Measurements from ENCODE around the gene KRCC1.

KRCC1 gene

DNA sequence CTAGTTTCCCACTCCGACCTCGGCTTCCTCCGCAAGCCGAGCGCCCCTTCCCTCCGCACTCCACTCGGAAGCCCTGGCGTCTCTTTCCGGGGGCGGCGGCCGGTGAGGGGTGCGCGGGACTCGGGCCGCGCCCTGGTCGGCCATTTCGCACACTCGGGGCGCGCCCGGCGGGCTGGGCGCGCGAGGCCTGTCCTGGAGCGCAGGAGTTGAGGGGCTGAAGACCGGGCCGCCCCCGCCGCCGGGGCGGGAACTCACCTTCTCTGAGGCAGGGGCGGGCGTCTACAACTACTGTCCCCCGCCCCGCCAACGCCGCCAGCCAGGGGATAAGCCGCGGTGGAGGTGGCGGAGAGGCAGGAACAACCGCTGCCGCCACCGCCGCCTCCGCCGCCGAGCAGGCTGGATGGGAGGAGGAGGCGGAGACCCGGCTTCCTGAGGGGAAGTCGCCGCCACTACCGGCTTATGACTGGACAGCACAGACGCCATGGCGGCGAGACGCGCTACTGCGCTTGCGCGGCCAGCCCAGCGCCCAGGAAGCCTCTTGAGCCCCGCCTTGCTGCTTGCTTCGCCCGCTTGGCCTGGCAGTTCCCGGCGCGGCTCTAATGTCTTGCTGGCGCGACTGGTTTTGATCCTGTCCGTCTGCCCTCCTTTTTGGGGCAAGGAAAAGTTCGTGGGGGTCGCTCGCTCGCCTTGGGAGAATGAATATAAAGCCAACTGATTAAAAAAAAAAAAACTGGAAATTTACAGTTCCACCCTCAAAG is at the start of gene KRCC1:
Gene KRCC1, minus strand, starts transcription at position 413 of the 758 bp plus-strand sequence. CDS start 27,220 bp downstream, outside the sequence.
- peak; percentile 96 for DNase-seq

DNA sequence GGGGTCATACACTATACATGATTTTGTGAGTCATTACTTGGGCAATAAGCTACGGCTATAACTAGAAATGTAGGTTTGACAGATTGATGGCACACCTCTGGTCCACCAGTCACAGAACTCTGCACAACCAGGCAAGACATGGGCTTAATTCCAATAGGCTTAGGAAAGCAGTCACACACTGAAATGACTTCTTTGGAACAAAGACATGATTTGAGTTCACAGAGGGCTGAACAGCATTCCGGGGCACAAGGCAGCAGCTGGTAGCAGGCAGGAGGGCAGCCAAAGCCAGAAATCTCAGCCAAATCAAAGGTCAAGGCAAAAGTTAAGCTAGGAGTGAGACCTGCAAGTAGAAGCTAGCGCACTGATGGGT is 44.9 kb upstream of the KRCC1 start:
- no peak for DNase-seq

DNA sequence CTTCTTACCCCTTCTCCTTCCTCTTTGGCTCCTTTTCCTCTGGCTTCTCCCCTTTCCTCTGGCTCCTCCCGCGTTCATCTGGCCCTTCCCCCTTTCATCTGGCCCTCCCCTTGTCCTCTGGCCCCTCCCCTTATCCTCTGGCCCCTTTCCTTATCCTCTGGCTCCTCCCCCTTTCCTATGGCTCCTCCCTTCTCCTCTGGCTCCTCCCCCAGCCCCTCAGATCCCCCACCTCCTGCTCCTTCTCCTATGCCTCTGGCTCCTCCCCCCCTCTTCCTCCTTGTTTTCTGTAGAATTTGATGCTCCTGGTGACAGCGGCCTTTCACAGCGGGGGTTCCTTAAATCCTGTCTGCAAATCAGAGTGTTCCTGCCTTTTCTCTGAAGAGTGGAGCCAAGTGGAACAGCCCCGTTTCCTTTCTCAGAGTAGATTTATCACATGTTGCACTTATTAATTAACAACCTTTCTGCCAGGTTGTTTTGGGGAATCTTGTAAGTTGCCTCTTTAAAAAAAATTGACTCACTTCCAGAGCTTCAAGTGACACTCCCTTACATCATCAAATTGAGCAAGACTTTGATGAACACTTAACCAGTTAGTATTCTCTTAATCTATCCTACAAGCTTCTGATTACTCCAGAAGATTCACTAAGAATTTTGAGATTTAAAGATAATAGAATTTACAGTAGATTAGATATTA is 44.4 kb upstream of the KRCC1 start:
- peak; percentile 13 for DNase-seq

- DNase-seq = no peak
These were observed 42.9 kb upstream of the KRCC1 start for GRCh38 chr2:88098558-88098900.

DNA sequence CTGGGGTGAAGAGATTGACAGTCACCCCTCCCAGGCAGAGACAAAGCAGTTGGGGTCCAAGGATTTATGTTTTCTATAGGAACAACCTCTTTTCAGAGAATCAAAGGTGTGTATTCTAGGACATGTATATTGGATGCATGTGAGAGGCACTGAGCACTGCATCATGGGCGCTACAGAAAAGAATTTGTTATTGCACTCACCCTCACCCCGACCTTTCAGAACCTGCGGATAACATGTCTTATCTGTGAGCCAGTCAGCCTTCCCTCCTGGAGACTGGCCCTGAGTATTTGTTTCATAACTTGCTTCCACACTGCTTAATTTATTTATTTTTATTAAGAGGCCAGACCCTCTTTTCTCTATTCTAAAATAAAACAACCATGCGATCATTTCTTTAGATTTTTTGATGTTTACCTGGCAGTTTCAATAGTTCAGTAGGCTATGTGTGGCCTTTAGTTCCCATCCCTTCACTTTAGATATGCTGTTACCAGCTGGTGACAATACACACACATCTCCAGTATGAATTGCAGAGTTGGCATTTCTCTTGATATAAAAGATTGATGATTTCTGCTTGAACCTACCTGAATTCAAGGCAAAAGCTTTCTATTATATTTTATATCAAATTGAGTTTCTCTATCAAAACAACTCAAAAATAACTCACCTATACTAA is 42.4 kb upstream of the KRCC1 start:
- no peak for DNase-seq

- no peak for DNase-seq
These were observed 41.6 kb upstream of the KRCC1 start for GRCh38 chr2:88097192-88097591.

GRCh38 chr2:88096708-88097107 is 41.1 kb upstream of the KRCC1 start:
- no peak for DNase-seq

DNA sequence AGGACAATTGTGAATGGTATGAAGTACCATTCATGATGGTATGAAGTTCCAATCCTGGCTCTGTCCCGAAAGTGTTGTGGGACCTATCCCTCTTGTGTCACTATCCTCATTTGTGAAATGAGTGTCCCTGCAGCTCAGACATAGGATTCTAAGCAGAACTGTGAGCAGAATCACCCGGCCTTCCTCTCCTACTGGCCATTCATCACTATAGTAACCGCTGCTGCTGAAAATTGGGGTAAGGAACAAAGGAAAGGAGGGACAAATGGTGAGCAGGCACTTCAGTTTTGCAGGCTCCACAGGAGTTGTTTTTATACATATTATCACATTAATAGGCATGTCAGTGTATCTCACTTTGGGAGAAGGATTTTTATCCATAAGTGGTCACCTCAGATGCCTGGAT is 39.4 kb upstream of the KRCC1 start:
- no peak for DNase-seq

DNA sequence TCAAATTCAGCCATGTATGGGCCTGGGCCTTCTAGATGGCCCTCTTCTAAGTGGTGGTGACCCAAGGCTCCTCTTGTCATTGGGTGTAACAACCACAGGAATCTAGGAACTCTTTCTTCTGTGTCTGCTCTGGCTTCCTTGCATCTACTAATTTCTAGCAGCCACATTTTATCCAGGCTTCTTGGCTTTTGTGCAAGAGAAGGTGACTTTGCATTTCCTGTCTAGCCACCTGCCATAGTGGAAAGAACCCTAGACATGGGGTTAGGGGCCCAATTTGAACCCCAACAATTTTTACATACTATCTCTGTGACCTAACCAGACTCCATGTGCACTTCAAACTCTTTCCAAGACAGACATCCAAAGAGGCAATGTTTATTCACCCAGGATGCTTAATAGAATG is 37.2 kb upstream of the KRCC1 start:
- no peak for DNase-seq

GRCh38 chr2:88091943-88092342 is 36.4 kb upstream of the KRCC1 start:
- DNase-seq = peak; percentile 41

GRCh38 chr2:88090446-88091283 is 35.1 kb upstream of the KRCC1 start:
- DNase-seq = no peak

- DNase-seq = no peak
These were observed 33.4 kb upstream of the KRCC1 start for GRCh38 chr2:88088999-88089398.

DNA sequence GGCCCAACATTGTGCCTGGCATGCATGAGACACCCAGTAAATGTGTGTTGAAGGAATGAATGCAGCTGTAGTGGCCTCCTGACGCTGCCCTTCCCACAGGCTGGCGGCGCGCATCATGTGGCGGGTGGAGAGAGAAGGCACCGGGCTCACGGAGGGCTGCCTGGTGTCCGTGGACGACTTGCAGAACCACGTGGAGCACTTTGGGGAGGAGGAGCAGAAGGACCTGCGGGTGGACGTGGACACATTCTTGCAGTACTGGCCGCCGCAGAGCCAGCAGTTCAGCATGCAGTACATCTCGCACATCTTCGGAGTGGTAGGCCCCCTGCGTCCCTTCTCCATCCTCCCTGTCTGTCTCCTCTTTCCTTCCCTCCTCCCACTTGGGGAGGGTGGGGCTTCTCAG is 32.2 kb upstream of the KRCC1 start:
- DNase-seq = no peak

DNA sequence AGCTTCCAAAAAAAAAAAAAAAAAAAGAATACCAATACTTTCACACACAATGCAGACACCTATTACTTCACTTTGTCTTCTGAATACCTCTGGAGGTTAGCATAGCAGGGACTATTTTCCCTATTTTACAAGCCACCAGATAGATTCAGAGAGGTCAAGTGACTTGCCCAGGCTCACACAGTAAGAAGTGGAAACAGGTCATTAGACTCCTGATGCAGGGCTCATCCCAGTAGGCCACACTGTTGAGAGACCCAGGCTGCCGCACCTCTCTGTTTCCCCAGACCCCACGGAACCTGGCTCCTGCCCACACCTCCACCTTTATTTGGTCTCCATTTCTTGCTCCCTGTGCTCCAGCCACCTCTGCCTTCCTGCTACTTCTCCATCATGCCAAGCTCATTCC is 31.5 kb upstream of the KRCC1 start:
- DNase-seq = no peak

DNA sequence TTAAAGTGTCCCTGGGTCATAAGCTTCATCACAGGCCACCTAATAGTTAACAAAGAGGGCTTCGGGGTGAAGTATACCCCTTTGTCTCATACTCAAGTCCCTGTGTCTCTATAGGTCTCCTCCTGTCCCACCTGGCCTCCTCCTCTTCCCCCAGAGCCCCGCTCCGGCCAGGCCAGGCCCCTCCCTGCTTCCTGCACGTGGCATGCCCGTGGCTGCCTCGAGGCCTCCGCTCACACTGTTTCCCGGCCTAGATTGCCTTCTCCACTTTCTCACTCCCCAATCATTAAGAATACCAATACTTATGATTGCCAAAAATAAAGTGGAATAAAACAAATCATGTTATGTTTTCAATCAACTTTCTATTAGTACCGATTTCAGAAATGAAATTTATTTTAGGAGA is 30.8 kb upstream of the KRCC1 start:
- no peak for DNase-seq

DNA sequence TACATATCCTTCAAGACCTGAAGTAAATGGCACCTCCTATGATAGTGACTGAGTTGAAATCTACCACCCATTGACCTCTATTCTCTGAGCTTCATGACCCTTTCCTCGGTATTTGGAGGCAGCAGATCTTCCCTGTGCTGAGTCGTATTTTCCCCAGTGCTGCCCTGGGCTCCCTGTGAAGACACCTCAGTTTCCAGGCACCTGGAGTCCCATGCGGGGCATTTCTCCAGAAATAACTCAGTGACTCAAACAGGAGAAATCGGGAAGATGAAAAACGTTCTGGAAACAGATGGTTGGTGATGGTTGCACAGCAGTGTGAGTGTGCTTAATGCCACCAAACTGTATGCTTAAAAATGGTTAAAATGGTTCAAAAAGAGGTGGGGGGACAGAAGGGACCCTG is 30.0 kb upstream of the KRCC1 start:
- DNase-seq = no peak

- DNase-seq = no peak
These were observed 29.5 kb upstream of the KRCC1 start for GRCh38 chr2:88085099-88085498.

GRCh38 chr2:88082781-88083180 is 27.2 kb upstream of the KRCC1 start:
- no peak for DNase-seq

- DNase-seq = no peak
These were observed 26.5 kb upstream of the KRCC1 start for GRCh38 chr2:88081924-88082608.

- DNase-seq = no peak
These were observed 25.0 kb upstream of the KRCC1 start for GRCh38 chr2:88080545-88080944.

- DNase-seq = no peak
These were observed 23.1 kb upstream of the KRCC1 start for GRCh38 chr2:88078643-88079172.

DNA sequence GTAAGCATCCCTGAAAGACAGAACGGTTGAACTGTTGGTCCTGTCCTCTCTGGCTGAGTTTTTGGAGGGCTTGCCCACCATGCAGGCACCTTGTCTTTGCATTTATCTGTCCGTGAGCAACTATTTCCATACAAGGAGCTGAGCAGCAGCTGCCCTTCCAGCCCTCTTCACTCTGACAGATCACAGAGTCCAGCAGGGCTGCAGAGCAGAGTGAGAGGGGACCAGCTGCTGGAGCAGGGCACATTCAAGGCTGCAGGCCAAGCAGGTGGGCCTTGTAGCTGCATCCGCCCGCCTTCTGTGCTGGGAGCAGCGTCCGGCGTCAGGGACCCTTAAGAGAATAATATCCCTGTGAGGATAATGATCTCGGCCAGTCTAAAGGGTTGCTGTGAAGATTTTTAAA is 21.5 kb upstream of the KRCC1 start:
- DNase-seq = no peak

Measured in hematopoietic multipotent progenitor cell treated with erythropoietin and hydrocortisone succinate and interleukin-3 and kit ligand, for 6 days (in vitro differentiated cells).